ENCODE results near the gene KANK2.

Gene KANK2

DNA sequence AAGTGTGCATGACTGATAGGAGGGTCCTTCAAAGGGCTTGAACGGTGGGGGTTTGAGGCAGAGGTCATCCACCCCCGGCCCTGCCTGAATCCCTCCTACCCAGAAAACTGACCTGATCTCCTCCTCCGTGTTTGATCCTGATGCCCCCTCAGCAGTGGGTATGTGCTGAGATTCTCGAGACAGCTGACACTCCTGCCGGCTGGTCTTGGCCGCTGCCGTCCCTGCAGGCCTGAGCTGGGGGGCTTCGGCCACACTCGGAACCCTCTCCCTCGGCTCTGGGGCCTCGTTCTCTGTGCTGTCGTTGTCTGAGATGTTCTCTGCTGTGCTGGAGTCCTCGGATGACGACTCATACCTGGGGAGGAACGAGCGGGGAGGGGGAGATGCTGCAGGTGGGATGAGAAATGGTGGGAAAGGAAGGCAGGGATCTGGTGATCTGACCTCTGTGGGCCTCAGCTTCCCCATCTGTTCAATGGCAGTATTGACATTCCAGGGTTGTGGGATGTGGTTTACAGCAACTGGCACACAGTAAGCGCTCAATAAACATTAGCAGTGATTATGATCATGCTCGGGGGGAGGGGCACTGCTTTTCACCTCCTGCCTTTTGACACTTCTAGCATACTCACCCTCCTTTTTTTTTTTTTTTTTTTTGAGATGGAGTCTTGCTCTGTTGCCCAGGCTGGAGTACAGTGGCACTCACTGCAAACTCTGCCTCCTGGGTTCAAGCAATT lies 20.7 kb downstream of the KANK2 start:
- no peak overlapping the region for H3K27ac Mint-ChIP-seq
- no peaks in the 10 kb centered on the region for H3K9me3 Mint-ChIP-seq
- H3K36me3 Mint-ChIP-seq (ENCODE audit: low read depth): peaks cover 52% of the 10 kb centered on the region
- H3K27me3 Mint-ChIP-seq (ENCODE audit: low read depth): no peaks in the 10 kb centered on the region
- H3K4me1 Mint-ChIP-seq: no peaks in the 10 kb centered on the region
- TF ChIP-seq, protein P1, sequence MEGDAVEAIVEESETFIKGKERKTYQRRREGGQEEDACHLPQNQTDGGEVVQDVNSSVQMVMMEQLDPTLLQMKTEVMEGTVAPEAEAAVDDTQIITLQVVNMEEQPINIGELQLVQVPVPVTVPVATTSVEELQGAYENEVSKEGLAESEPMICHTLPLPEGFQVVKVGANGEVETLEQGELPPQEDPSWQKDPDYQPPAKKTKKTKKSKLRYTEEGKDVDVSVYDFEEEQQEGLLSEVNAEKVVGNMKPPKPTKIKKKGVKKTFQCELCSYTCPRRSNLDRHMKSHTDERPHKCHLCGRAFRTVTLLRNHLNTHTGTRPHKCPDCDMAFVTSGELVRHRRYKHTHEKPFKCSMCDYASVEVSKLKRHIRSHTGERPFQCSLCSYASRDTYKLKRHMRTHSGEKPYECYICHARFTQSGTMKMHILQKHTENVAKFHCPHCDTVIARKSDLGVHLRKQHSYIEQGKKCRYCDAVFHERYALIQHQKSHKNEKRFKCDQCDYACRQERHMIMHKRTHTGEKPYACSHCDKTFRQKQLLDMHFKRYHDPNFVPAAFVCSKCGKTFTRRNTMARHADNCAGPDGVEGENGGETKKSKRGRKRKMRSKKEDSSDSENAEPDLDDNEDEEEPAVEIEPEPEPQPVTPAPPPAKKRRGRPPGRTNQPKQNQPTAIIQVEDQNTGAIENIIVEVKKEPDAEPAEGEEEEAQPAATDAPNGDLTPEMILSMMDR (IDR thresholded peaks at IDR 0.05; ENCODE audit: unreplicated experiment in 3 of 3): no peak
- H3K4me3 Mint-ChIP-seq: no peak overlapping the region

DNA sequence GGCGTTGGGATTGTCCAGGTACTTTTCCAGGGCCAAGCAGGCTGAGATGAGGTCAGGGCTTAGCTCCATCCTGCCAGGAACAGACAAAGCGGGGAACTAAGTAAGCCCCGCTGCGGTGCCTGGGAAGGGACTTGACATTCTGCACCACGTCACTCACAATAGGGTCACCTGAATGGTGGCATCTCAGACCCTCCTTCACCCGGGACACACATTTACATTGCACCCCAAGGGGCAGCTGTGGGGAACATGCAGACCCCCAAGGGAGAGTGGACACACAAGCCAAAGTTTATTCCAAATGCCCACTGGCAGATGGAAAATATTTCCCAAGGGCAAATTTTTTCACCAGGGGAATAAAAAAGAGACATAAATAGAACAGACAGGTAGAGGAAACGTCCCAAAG lies 21.4 kb downstream of the KANK2 start:
- Mint-ChIP-seq H3K27me3 (ENCODE audit: low read depth) (no peaks in the 10 kb centered on the region), H3K36me3 (ENCODE audit: low read depth) (peaks cover 47% of the 10 kb centered on the region), H3K4me1 (no peaks in the 10 kb centered on the region), H3K4me3 (no peak overlapping the region), H3K27ac (no peak overlapping the region), H3K9me3 (no peaks in the 10 kb centered on the region)
- TF ChIP-seq, protein P1 (IDR thresholded peaks at IDR 0.05; ENCODE audit: unreplicated experiment in 3 of 3): no peak

DNA sequence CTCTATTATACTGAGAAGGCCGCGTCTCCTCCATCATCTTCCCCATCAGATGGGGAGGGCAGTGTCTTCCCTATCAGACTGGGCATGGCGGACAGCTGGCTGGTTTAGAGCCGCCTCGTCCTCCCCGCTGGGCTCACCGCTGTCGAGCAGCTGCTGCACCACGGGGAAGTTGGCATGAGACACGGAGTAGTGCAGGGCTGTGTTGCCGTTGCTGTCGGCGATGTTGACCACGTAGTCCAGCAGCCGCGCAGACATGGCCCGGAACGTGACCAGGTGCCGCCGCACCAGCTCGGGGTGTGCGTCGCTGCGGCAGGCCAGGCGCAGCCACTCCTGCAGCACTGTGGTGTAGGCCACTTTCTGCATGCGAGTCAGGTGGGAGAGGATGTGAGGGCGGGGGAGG lies 23.0 kb downstream of the KANK2 start:
- H3K27ac Mint-ChIP-seq: no peak overlapping the region
- peaks cover 48% of the 10 kb centered on the region for H3K36me3 Mint-ChIP-seq (ENCODE audit: low read depth)
- H3K4me3 Mint-ChIP-seq: no peak overlapping the region
- no peaks in the 10 kb centered on the region for H3K4me1 Mint-ChIP-seq
- no peaks in the 10 kb centered on the region for H3K9me3 Mint-ChIP-seq
- TF ChIP-seq, protein P1 (IDR thresholded peaks at IDR 0.05; ENCODE audit: unreplicated experiment in 3 of 3): no peak
- H3K27me3 Mint-ChIP-seq (ENCODE audit: low read depth): no peaks in the 10 kb centered on the region

DNA sequence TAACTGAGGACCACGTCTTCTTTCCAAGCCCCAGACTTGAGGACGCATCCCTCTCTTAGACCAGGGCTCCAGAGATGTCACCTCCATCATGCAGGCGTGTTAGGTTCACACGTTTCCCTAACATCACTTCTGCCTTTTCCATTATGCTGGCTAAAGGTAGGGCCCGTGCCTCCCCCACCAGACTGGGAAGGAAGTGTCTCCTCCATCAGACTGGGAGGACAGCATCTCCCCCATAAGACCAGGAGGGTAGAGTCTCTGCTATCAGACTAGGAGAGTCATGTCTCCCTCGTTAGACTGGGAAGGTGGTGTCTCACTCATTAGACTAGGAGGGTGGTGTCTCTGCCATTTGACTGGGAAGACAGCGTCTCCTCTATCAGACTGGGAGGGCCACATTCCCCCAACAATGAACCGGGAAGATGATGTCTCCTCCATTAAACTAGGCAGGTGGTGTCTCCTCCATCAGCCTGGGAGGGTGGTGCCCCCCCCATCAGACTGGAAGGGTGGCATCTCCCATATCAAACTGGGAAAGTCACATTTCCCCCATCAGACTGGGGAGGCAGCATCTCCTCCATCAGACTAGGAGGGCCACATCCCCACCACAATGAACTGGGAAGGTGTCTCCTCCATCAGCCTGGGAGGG lies 23.7 kb downstream of the KANK2 start:
- Mint-ChIP-seq H3K4me3 (no peak overlapping the region), H3K9me3 (no peaks in the 10 kb centered on the region), H3K36me3 (ENCODE audit: low read depth) (peaks cover 51% of the 10 kb centered on the region), H3K27me3 (ENCODE audit: low read depth) (no peaks in the 10 kb centered on the region), H3K4me1 (no peaks in the 10 kb centered on the region), H3K27ac (no peak overlapping the region)
- TF ChIP-seq, protein P1 (IDR thresholded peaks at IDR 0.05; ENCODE audit: unreplicated experiment in 3 of 3): no peak

DNA sequence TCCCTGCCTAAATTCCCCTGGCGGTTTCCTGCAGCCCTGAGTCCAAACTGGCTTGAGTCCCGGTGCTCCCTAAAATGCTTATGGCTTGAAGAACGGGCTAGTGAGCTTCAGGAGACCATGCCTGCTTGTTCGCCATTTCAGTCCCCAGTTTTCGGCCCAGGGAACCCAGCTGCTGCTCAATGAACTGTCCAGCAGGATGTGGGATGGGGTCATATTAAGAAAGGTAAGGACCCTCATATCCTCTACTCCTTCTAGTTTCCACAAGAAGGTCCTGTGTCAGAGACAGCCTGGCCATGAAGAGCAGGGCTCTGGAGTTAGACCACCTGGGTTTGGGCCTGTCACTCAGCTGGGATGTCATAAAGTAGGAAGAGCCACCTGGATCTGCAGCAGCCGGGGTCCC lies 24.8 kb downstream of the KANK2 start:
- peaks cover 57% of the 10 kb centered on the region for H3K36me3 Mint-ChIP-seq (ENCODE audit: low read depth)
- no peaks in the 10 kb centered on the region for H3K4me1 Mint-ChIP-seq

More for the DNA sequence above, 24.8 kb downstream of the KANK2 start:
- TF ChIP-seq, protein P1 (IDR thresholded peaks at IDR 0.05; ENCODE audit: unreplicated experiment in 3 of 3): no peak
- H3K27me3 Mint-ChIP-seq (ENCODE audit: low read depth): no peaks in the 10 kb centered on the region
- no peaks in the 10 kb centered on the region for H3K9me3 Mint-ChIP-seq
- no peak overlapping the region for H3K4me3 Mint-ChIP-seq
- no peak overlapping the region for H3K27ac Mint-ChIP-seq
